IMR-90 (cell line): ENCODE results near the gene ATP6V0A4. TPM values are rescaled to one million over a fixed set of nuclear protein-coding genes. Genes with fewer than 3 reads are reported as not detected.

ENCODE experiments used
- ATAC-seq: fragments of 200-7000 bp; cut with Tn5 transposase; 2 replicates; pipeline ENCODE4 v1.9.1; 2020; ENCODE audit warnings: low read depth, mild to moderate bottlenecking, moderate library complexity
- BruUV-seq: library from RNA; stranded (reverse); fragments of 400-500 nt; replicated peaks from 2 replicates; lab custom pipeline; 2021; lab: Mats Ljungman, UMichigan
- CTCF ChIA-PET: fragments of 300-600 bp; formaldehyde crosslinking; extraction: SDS; loops from one replicate; lab custom pipeline; 2021; ENCODE audit warnings: antibody characterized with exemption; lab: Yijun Ruan, JAX
- POLR2A ChIA-PET: fragments of 300-600 bp; sonication (Branson Sonifier 250); formaldehyde crosslinking; loops from one replicate; lab custom pipeline; 2022; ENCODE audit warnings: antibody characterized with exemption; ENCODE audit not compliant: unreplicated experiment; lab: Charles Lee
- DNase-seq: peaks from one replicate; pipeline ENCODE4 v3.0.0; 2013
- H2AFZ ChIP-seq: replicated peaks from 2 replicates; pipeline ENCODE3; 2013; ENCODE audit warnings: low read length, mild to moderate bottlenecking; ENCODE audit not compliant: poor library complexity
- H2AK5ac ChIP-seq: 2 replicates; pipeline ENCODE4 v1.6.1; 2013; ENCODE audit warnings: low read depth, low read length, inconsistent platforms
- H2AK9ac ChIP-seq: replicated peaks from 2 replicates; pipeline ENCODE3; 2013; ENCODE audit warnings: mild to moderate bottlenecking, low read depth, low read length, moderate library complexity; ENCODE audit not compliant: poor library complexity
- H2BK120ac ChIP-seq: 2 replicates; pipeline ENCODE4 v1.6.1; 2013; ENCODE audit warnings: low read depth, low read length, inconsistent platforms
- H2BK15ac ChIP-seq: 3 replicates; pipeline ENCODE4 v1.6.1; 2013; ENCODE audit warnings: low read depth, low read length, inconsistent platforms
- H2BK20ac ChIP-seq: 2 replicates; pipeline ENCODE4 v1.6.1; 2013; ENCODE audit warnings: low read depth, mild to moderate bottlenecking, inconsistent platforms, low read length, moderate library complexity
- H2BK5ac ChIP-seq: 2 replicates; pipeline ENCODE4 v1.6.1; 2013; ENCODE audit warnings: mild to moderate bottlenecking, low read depth, low read length, inconsistent platforms; ENCODE audit not compliant: poor library complexity, severe bottlenecking
- H3K14ac ChIP-seq: replicated peaks from 2 replicates; pipeline ENCODE4 v1.6.1; 2013; ENCODE audit warnings: low read depth, low read length, inconsistent platforms
- H3K18ac ChIP-seq: 2 replicates; pipeline ENCODE4 v1.6.1; 2013; ENCODE audit warnings: low read depth, low read length, control low read depth
- H3K23ac ChIP-seq: 2 replicates; pipeline ENCODE4 v1.6.1; 2013; ENCODE audit warnings: low read depth, low read length, inconsistent platforms
- H3K27ac ChIP-seq: 2 replicates; pipeline ENCODE4 v1.5.1; 2013; ENCODE audit warnings: mild to moderate bottlenecking, control low read depth, low read length; ENCODE audit not compliant: insufficient read depth
- H3K27me3 ChIP-seq: 2 replicates; pipeline ENCODE4 v1.6.1; 2013; ENCODE audit warnings: low read length; ENCODE audit not compliant: control insufficient read depth, insufficient read depth
- H3K36me3 ChIP-seq: 2 replicates; pipeline ENCODE4 v1.6.1; 2013; ENCODE audit warnings: low read length, mixed read lengths; ENCODE audit not compliant: control insufficient read depth, insufficient read depth
- H3K4ac ChIP-seq: 2 replicates; pipeline ENCODE4 v1.6.1; 2013; ENCODE audit warnings: low read depth, low read length, inconsistent platforms
- H3K4me1 ChIP-seq: 2 replicates; pipeline ENCODE4 v1.6.1; 2013; ENCODE audit warnings: low read length, mixed read lengths; ENCODE audit not compliant: control insufficient read depth, insufficient read depth
- H3K4me2 ChIP-seq: 2 replicates; pipeline ENCODE4 v1.6.1; 2013; ENCODE audit warnings: low read depth, mild to moderate bottlenecking, control low read depth, low read length, moderate library complexity
- H3K4me3 ChIP-seq: 2 replicates; pipeline ENCODE4 v1.5.1; 2013; ENCODE audit warnings: low read depth, mild to moderate bottlenecking, control low read depth, low read length, moderate library complexity; ENCODE audit not compliant: insufficient read depth
- H3K56ac ChIP-seq: 2 replicates; pipeline ENCODE4 v1.6.1; 2013; ENCODE audit warnings: low read length, inconsistent platforms; ENCODE audit not compliant: insufficient read depth; ENCODE audit errors: extremely low read depth
- H3K79me1 ChIP-seq, 2 experiments: 2 replicates each; pipeline ENCODE4 v1.6.1; 2013; ENCODE audit warnings: low read length in 2 of 2, inconsistent platforms in 1 of 2, low read depth in 1 of 2
- H3K9ac ChIP-seq: 2 replicates; pipeline ENCODE4 v1.6.1; 2013; ENCODE audit warnings: low read depth, low read length, control low read depth
- H3K9me1 ChIP-seq: 2 replicates; pipeline ENCODE4 v1.6.1; 2013; ENCODE audit warnings: low read length, inconsistent platforms; ENCODE audit not compliant: insufficient read depth
- H3K9me3 ChIP-seq: 2 replicates; pipeline ENCODE4 v1.6.1; 2013; ENCODE audit warnings: low read length; ENCODE audit not compliant: control insufficient read depth, insufficient read depth
- H4K20me1 ChIP-seq: 2 replicates; pipeline ENCODE4 v1.6.1; 2013; ENCODE audit warnings: low read length, inconsistent platforms; ENCODE audit not compliant: insufficient read depth
- H4K5ac ChIP-seq: 2 replicates; pipeline ENCODE4 v1.6.1; 2013; ENCODE audit warnings: mild to moderate bottlenecking, low read depth, low read length, control low read depth
- H4K8ac ChIP-seq, 2 experiments: 2 replicates each; pipeline ENCODE4 v1.6.1; 2013; ENCODE audit warnings: low read depth in 2 of 2, low read length in 2 of 2, control low read depth in 1 of 2, inconsistent platforms in 1 of 2
- H4K91ac ChIP-seq: 2 replicates; pipeline ENCODE4 v1.6.1; 2013; ENCODE audit warnings: low read depth, low read length, inconsistent platforms; ENCODE audit not compliant: insufficient read depth
- BHLHE40 ChIP-seq: fragments of 150-350 bp; IDR thresholded peaks from 2 replicates; pipeline ENCODE4 v1.6.1; 2016; ENCODE audit warnings: mild to moderate bottlenecking, low read depth, low read length
- CEBPB ChIP-seq: IDR thresholded peaks from 2 replicates; pipeline ENCODE4 v1.6.1; 2012; ENCODE audit warnings: low read depth, low read length, improper control_type of control experiment
- CHD1 ChIP-seq: IDR thresholded peaks from 2 replicates; pipeline ENCODE4 v1.6.1; 2012; ENCODE audit warnings: low read depth, low read length, improper control_type of control experiment
- ELK1 ChIP-seq: fragments of 150-350 bp; IDR thresholded peaks from 2 replicates; pipeline ENCODE4 v1.6.1; 2016; ENCODE audit warnings: low read depth, mild to moderate bottlenecking, low read length, moderate library complexity, borderline replicate concordance
- MAZ ChIP-seq: IDR thresholded peaks from 2 replicates; pipeline ENCODE4 v1.6.1; 2012; ENCODE audit warnings: low read depth, mild to moderate bottlenecking, low read length, improper control_type of control experiment, moderate library complexity, borderline replicate concordance
- NFE2L2 ChIP-seq: fragments of 150-350 bp; IDR thresholded peaks from 2 replicates; pipeline ENCODE4 v1.6.1; 2016; ENCODE audit warnings: low read depth, mild to moderate bottlenecking, low read length
- POLR2A ChIP-seq: IDR thresholded peaks from 2 replicates; pipeline ENCODE4 v1.6.1; 2012; ENCODE audit warnings: mild to moderate bottlenecking, low read depth, low read length
- RAD21 ChIP-seq: IDR thresholded peaks from 2 replicates; pipeline ENCODE4 v1.6.1; 2012; ENCODE audit warnings: low read length, improper control_type of control experiment
- SMC3 ChIP-seq: fragments of 150-350 bp; IDR thresholded peaks from 2 replicates; pipeline ENCODE4 v1.6.1; 2016; ENCODE audit warnings: low read depth, mild to moderate bottlenecking, antibody characterized with exemption, low read length, moderate library complexity
- WGBS, 2 experiments: methylation state at CpG; one replicate each; pipeline versions ENCODE4 v1.1.5 to v1.1.7; 2013; ENCODE audit warnings: missing lambda C conversion rate in 2 of 2; ENCODE audit not compliant: insufficient read length in 1 of 2; ENCODE audit errors: extremely low coverage in 2 of 2; 5-methylcytosine and 5-hydroxymethylcytosine counted together
- dilution Hi-C: fragments of 300-500 bp; cut with HindIII; formaldehyde crosslinking; loops from one replicate; pipeline ENCODE4 v1.14.3; 2018; ENCODE audit warnings: low sequenced_read_pairs; ENCODE audit not compliant: unreplicated experiment
- in situ Hi-C: fragments of 300-500 bp; cut with MboI; formaldehyde crosslinking; loops from 3 replicates; pipeline ENCODE4 v1.14.3; 2019; ENCODE audit warnings: low sequenced_read_pairs, inconsistent platforms, mixed read lengths
- intact Hi-C: fragments of 100-400 bp; cut with micrococcal nuclease; formaldehyde crosslinking; loops from 2 replicates; pipeline ENCODE4 v1.10.0; 2022
- polyA plus RNA-seq, 3 experiments: library from polyadenylated mRNA; depleted of rRNA; stranded (reverse); fragments of >200 nt; gene quantifications; 2 replicates each; pipeline ENCODE4 v1.2.3, GENCODE V29; 2012; ENCODE audit warnings: low replicate concordance in 1 of 3
- total RNA-seq: library from RNA; depleted of rRNA; stranded (reverse); fragments of >200 nt; gene quantifications from 2 replicates; pipeline ENCODE4 v1.2.3, GENCODE V29; 2012

Gene ATP6V0A4
- total and polyA plus RNA-seq, 2 of the 4 experiments (the other 2 are of a cell fraction), result 0.05 to 0.18 TPM

- TF ChIP-seq CEBPB (no peak), CHD1 (no peak), RAD21 (no peak)
Measured at GRCh38 chr7:138845711-138846110, 47.7 kb upstream of the ATP6V0A4 start (continued).

- no peak overlapping the region for H3K18ac ChIP-seq
- H4K5ac ChIP-seq, result no peak overlapping the region
- H3K9me1 ChIP-seq, result no peaks in the 10 kb centered on the region
- no peak overlapping the region for H2BK15ac ChIP-seq
- CTCF ChIA-PET, result no interaction called here
- in situ Hi-C loops (no loop called here), intact Hi-C loops (loop anchor here (2.0 kb wide), 1 partner anchor 19 kb away; no protein-coding TSS in a partner anchor), dilution Hi-C loops (no loop called here)
- H4K8ac ChIP-seq, result no peak overlapping the region
- H3K4me2 ChIP-seq, result no peak overlapping the region
- no peaks in the 10 kb centered on the region; the same call in none of the 2 replicates for H3K36me3 ChIP-seq
- no peak overlapping the region for H3K27ac ChIP-seq
- BruUV-seq, result no TSS peak
- no peaks in the 10 kb centered on the region for H3K79me1 ChIP-seq
- 96% methylated on average over 12 of the region's 20 CpGs; no CpG with 5 or more reads in 1 of the 2 experiments for WGBS, 2 experiments
- H3K4me1 ChIP-seq, result peaks cover 2% of the 10 kb centered on the region; the same call in 1 of the 2 replicates
- no peak overlapping the region for H2BK5ac ChIP-seq
- H3K23ac ChIP-seq, result no peak overlapping the region
- no peak overlapping the region for H3K4ac ChIP-seq
- no peak overlapping the region for H2BK20ac ChIP-seq
- ATAC-seq (no peak), DNase-seq (no peak)
- H3K4me3 ChIP-seq, result no peak overlapping the region
- H2AFZ ChIP-seq, result no peak overlapping the region
- no peak overlapping the region for H3K56ac ChIP-seq
- H2BK120ac ChIP-seq, result no peak overlapping the region
- no peak overlapping the region for H4K91ac ChIP-seq
- H3K9me3 ChIP-seq, result no peaks in the 10 kb centered on the region
- no peaks in the 10 kb centered on the region for H4K20me1 ChIP-seq
- H3K14ac ChIP-seq, result no peak overlapping the region
- TF ChIP-seq MAZ (no peak), CHD1 (no peak), CEBPB (no peak), RAD21 (no peak), SMC3 (no peak), NFE2L2 (no peak), BHLHE40 (no peak), ELK1 (no peak), POLR2A (no peak)
- no peak overlapping the region for H2AK9ac ChIP-seq
- no peaks in the 10 kb centered on the region for H3K27me3 ChIP-seq
- H2AK5ac ChIP-seq, result no peak overlapping the region
- H3K9ac ChIP-seq, result no peak overlapping the region
- POLR2A ChIA-PET, result no interaction called here
Measured at GRCh38 chr7:138843632-138844580, 45.9 kb upstream of the ATP6V0A4 start.
